HG02938 (cell line): Measurements from ENCODE around the gene GALNTL6.

Experiments used
- ATAC-seq: cut with Tn5 transposase; IDR thresholded peaks from one replicate; pipeline ENCODE4 v1.9.1; 2021; ENCODE audit warnings: mild to moderate bottlenecking, moderate library complexity; ENCODE audit not compliant: unreplicated experiment

GALNTL6 gene

DNA sequence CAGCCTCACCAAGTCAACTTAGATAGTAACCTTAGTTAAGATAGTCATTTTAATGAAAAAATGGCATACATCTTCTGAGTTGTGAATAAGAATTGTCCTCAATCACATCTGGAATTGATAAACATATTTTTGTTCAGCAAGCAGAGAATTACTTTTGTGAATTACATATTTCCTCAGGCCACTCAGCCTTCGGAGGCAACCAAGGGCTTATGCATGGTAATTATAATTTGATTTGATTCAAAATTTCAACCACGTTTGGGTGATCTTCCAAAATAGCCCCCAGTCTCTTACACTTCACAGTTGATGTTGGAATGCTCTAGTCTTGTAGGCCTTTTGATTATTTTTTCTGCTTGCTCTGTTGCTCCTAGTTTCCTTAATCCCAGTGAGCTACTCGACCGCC, 63.4 kb downstream of the GALNTL6 start:
- ATAC-seq: no peak

DNA sequence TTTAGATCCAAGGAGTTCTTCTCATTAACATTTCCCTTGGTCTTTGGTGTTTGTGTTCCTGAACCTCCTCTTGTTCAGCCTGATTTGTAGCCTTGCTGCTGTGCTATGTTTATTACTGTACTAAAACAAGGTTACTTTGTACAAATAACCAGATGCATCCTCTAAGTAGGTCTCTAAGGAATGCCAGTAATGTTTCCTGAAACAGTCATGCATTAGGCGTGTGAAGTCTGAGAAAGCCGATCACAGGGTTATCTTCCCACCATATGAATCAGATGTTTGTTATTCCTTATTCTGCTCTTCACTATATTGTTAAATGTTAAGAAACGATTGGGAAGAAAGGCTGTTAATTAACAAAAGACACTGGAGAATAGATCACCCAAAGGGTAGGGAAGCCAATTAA, 66.9 kb downstream of the GALNTL6 start:
- ATAC-seq: no peak

DNA sequence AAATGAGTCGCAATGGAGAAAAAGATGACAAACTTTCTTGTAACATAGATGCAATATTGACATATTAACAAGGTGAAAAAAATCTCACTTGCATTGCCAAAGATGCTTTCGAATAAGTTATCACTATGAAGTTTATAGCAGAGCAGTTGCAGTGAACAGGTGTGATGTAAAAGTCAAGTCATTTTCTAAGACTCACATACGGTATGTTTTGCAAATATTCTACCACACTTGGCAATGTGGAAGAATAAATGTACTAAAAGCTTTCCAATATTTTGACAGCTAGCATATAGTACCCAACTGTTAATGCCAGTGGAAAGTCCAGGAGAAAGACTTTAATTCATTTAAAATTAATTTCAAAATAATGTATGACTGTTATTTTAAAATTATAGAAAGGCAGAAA, 76.5 kb downstream of the GALNTL6 start:
- ATAC-seq: no peak

DNA sequence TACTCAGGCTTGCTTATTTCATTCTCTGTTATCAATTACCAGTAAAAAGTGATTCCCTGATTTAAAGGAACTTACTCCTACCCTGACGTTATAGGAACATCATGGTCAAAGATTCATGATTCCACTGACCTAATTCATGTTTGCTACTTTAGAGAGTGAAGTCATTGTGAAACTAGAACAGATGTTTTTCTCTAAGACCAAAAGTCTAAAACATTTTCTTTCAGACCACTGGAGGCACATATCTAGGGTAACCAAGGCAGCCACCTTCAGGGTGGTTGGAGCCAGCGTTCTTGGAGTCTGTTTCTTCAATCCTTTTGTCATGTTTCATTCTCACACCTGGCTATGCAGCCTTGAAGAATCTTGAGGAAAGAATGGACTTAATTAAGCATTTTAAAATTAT, 77.8 kb downstream of the GALNTL6 start:
- ATAC-seq: peak; percentile 86

DNA sequence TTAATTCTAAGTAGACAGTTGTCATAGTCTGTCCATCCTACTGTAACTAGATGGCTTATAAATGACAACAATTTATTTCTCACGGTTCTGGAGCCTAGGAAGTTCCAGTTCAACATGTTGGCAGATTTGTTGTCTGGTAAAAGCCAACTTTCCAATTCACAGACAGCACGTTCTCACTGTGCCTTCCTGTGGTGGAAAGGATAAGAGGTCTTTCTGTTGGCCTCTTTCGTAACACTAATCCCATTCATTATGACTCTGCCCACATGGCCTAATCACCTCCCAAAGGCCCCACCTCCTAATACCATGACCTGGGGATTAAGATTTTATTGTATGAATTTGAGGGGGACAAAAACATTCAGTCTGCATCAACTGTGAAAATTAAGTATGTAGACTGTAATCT, 83.2 kb downstream of the GALNTL6 start:
- ATAC-seq: no peak

DNA sequence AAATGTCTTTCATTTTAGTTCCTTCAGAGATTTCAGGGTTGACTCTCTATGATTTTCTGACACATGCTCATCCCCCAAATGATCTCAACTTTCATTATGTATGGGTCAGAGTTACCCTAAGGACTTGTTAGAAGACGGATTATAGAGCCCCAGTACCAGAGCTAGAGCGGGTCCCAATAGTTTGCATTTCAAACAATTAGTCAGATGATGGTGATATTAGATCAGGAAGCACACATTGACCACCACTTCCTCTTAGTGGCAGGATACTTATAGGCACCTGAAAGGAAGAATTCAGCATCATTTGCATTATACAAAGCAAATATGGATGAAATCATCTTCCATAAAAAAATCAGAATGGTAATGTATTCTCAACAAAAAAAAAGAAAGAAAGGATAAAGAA, 106.1 kb downstream of the GALNTL6 start:
- no peak for ATAC-seq

DNA sequence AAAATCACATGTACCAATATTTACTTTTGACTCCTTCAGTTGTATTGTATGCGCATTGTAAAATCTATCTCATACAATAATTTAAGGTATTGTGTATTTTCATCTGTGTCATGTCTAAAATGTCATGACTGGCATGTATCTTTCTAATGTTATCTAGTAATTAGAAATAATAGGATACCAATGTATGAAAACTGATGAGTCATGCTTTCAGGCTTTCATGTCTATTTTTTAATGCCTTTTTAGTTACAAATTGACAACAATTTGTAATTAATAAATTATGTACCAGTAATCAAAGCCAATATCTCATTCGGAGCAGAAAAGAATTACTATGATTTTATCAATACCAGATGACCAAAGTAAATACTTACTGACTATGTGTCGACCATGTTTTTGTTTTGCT, 107.7 kb downstream of the GALNTL6 start:
- no peak for ATAC-seq

DNA sequence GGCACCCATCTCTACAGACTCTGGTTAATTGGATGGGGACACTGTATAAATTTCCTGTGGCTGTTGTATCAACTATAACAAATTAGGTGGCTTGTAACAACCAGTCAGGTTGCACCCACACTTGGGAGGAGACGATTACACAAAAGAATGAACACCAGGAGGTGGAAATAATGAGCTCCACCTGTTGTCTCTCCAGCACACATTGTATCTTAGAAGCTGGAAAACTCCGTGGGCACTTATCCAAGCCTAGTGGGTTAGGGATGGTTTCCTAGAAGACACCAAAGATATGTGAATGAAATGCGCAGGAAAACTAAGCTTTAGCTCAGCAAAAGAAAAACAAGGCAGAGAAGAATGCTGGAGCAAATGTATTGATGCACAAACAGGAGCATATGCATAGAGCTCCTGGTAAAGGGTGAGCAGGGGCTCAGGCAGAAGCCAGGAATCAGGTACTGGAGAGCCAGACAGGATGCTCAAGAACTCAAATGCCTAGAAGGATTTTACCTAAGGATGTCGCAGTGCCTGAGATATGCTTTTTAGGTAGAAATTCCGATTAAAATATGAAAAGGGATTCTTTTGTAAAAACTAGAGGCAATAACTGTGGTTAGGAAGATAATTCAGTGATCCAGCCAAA, 111.7 kb downstream of the GALNTL6 start:
- ATAC-seq: no peak

DNA sequence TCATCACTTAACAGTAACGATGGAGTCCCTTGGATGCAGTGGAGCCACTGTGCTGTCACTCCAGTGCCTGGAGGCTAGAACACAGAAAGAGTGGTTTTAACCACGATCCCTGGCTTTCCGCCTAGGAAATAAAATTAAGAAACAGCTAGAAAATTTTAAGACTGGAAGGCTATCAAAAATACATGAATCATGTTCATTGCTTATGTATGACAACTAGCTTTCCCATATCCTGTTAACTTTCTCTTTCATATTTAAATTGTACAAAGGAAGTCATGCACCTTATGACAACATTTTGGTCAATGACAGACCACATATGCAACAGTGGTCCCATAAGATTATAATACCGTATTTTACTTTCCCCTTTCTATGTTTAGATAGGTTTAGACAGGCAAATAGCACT, 115.1 kb downstream of the GALNTL6 start:
- no peak for ATAC-seq

DNA sequence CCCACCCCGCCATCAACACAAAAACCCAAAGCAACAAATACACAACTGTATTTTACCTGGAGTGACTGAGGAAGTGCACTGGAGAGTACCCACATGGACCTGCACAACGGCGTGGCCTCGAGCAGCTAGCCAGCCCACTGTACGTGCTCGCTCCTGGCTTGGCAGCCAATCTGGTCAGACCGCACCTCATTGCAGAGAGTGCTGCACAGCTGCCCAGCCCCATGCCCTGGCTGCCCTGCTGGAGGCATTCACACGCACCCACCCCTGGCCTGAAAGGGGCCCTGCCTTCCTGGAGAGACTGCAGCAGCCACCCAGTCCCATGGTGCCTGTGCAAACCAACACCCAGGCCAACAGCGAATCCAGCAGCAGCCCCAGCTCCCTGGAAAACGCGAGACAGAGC, 116.3 kb downstream of the GALNTL6 start:
- no peak for ATAC-seq

DNA sequence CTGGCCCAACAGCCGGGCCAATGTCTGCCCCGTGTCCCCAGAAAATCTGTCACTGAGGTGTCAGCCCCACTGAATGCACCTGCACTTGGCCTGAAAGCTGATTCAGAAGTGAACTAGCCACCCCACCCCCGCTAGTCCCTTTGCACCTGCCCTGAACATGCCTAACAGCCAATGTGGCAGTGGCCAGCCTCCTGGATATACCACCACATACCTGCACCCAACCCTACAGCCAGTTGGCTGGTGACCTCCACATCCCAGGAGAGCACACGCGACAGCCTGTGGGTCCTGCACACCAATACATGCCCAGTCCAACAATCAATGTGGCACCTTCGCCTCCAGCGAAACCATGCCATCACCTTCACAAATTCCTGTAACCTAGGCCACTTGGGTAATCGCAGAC, 116.7 kb downstream of the GALNTL6 start:
- ATAC-seq: no peak

DNA sequence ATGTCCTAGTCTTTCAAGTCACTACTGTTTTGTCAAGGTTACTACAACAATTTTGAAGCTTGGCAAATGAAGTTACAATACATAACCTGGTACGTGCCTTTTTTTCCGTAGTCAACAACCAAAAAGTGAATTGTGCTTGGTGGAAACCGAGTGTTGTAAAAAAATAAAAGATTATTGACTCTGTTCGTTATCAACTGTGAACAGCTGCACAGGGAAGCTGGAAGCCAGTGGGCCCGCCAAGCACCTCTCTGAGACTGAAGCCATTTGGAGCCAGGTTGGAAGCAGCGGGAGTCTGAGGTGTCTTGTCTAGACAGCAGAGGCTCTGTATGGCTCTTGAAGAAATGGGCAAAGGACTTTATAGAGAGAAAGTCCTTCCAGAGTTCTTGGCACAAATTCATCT, 119.0 kb downstream of the GALNTL6 start:
- ATAC-seq: no peak

DNA sequence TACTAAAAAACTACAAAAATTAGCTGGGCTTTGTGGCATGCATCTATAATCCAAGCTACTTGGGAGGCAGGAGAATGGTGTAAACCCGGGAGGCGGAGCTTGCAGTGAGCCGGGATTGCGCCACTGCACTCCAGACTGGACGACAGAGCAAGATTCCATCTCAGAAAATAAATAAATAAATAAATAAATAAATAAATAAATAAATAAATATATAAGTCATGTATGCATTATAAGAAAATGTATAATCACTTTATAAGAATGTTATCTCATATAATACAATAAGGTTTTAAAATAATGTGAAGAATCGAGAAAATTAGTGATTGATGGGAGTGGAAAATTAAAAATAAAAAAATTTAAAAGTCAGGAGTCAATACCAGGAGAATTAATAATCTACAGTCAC, 127.5 kb downstream of the GALNTL6 start:
- ATAC-seq: no peak

DNA sequence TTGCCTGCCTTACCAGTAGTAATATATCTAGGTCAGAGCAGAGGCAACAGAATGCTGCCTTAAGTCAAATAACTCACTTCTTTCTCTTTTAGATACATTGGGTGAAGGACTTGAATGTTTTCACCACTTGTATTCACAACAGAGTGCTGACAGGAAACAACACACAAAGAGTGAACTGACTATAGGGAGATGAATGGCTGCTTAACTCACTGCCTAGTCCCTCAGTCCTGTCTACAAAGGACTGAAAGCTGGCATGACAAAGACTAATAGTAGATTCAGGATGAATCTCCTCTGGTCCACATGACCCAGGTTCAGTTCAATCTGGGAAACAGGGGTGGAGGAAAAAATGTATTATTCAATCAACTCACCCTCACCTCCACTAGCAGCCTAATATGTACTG, 134.2 kb downstream of the GALNTL6 start:
- no peak for ATAC-seq

DNA sequence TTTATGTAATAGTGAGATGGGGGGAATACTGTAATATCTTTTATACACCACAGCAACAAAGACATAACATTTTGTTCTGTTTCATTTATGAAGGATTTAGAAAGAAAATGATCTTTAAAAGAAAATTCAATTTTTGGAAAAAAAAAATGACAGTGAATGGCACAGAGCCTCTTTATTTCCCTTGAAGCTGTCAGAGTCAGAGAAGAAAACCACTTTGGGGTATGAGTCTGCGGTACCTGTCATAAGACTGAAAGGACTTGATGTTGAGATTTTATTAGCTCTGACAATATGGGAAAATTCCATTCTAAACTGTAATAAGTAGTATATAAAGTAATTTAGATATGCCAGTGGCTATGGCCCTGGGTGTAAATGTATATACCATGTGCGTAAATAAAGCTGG, 134.8 kb downstream of the GALNTL6 start:
- ATAC-seq: no peak

DNA sequence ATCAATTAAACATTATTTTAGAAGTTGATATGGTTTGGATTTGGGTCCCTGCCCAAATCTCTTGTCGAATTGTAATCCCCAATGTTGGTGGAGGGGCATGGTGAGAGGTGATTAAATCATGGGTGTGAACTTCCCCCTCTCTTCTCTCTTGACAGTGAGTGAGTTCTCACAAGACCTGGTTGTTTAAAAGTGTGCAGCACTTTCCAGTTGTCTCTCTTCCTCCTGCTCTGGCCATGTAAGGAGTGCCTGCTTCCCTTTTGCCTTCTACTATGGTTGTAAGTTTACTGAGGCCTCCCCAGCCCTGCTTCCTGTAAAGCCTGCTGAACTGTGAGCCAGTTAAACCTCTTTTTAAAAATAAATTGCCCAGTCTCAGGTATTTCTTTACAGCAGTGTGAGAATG, 141.4 kb downstream of the GALNTL6 start:
- peak; percentile 65 for ATAC-seq

DNA sequence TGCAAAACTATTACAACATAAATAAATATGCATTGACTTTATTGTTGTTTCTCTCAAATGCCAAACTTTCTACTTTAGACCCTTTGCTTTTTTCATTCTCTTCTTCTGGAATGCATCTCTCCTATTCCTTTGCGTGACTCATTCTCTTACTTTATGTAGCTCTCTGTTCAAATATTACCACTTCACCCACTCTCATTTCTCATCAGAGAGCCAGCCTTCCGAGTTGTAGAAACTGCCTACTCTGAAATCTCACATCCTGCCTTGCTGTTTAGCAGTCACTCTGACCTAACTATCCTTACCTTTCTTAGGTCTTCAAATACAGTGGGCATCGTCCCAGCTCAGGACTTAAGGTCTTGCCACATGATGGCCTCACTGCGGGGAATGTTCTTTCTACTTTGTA, 143.5 kb downstream of the GALNTL6 start:
- ATAC-seq: no peak

DNA sequence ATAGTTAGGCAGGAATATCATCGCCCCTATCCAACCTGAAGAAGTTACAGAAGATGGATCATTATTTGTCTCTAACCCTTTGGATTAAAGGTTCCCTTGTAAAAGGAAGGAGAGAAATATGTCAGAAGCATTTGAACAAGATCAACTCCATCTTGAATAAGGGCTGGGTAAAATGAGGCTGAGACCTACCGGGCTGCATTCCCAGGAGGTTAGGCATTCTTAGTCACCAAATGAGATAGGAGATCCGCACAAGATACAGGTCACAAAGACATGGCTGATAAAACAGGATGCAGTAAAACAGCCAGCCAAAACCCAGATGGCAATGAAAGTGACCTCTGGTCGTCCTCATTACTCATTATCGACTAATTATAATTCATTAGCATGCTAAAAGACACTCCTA, 148.9 kb downstream of the GALNTL6 start:
- ATAC-seq: no peak

DNA sequence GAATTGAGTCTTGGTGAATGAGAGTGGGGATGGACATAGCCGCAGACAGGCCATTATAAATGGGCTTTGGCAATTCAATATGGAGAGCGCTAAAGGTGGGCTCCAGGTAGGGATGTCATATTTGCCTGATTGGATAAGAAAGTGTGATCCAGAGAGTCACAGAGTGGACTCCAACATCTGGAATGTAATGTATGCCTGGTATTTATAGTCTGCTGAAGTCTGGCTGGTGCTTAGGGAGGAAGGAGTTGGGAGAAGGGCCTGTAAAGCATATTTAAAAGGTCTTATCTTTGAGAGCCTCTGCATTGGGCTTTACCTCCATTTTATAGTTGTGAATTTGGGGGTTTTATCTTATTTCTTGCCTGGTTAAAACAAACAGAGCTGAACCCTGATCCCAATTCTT, 153.2 kb downstream of the GALNTL6 start:
- no peak for ATAC-seq

DNA sequence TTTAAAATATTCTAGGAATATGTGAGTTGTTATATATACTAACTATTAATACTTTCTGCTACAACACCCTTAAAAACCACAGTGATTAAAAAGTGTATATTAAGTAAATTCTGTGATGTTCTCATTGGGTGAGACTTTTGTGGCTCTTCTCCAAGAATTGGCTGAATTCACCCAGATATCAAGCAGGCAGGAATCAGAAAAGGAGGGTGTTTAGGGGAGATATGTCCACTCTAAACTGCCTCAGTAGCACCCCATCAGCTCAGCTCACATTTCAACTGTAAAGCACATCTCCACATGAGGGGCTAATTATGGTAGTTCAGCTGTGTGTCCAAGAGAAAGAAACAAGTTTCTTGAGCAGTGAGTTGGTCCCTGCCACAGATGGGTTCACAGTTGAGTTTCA, 165.0 kb downstream of the GALNTL6 start:
- no peak for ATAC-seq

DNA sequence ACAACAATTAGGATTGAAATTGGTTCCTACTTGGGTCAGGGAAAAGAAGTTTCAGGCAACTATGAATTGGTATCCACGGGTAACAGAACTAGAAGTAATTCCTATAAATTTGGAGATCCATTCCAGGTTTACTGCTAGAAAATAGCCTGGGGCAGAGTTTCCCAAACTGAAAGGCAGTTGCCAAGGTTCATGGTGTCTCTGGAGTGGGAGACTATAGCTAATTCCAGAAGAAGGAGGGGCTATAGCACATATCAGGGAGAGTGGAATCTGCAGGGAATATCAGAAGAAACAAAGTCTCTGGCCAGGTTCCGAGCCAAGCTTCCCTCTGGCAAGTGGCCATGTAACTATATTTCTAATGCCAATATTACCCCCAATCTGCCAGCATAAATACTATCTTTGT, 166.3 kb downstream of the GALNTL6 start:
- ATAC-seq: no peak

DNA sequence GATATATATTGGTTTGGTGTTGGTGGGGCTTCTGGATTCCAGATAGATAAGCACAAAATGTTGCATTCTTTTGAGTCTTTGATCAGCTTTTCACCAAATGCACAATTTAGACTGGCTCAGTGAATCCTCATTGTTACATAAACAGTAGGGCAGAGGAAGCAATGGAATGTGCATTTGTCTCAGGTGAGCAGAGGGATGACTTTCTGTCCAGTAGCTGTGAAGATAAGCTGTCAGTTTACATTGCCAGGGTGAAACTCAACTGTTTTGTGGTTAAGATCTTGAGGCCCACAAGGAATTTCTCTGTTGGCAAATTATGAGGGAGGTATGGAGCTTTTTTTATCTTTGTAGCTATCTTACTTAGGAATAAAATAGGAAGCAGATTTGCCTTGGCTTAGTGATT, 168.0 kb downstream of the GALNTL6 start:
- no peak for ATAC-seq

DNA sequence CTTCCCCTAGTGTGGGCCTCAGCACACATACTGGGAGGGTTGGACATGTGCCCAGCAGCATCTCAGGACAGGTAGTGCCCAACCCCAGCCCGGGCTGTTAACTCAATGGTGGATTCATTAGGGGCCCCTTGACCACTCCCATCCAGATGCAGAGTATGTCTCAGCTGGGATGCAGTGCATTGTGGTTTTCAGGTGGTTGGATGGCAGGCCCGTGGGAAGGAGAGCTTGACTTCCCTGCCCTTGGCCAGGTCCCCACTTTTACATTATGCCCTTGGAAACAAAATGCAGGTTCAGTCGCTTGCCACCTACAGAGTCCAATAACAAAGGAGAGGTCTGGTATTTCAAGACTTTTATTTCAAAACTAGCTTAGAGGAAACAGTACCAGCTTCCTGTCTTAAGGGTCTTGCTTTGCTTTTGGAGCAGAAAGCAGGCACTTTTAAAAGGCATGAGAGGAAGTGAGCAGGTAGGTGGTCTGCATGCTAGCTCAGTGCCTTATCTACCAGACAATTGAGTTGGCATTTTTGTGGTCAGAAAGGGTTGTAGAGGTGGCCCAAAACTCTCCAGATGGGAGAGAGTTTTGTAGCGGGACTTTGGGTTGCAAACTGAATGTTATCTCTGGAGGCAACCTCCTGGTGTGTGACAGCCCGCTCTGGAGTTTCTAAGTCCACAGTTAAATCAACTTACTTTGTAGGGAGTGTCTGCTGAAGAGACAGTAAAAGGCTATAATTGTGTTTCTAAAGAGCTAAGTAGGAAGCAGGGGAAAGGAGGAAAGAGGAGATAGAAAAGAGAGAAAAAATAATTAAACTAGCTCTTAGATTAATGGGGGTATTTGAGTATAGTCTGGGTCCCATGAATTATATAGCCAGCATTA, 171.0 kb downstream of the GALNTL6 start:
- ATAC-seq: no peak
